Endodermal cell (in vitro differentiated cells): ENCODE results near the gene SLC35A3. TPM values are rescaled to one million over a fixed set of nuclear protein-coding genes. Genes with fewer than 3 reads are reported as not detected.

ENCODE experiments used
- DNase-seq: peaks from one replicate; pipeline ENCODE4 v3.0.0-alpha.2; 2017
- H3K27ac ChIP-seq: 2 replicates; pipeline ENCODE4 v1.5.1; 2013; ENCODE audit warnings: mild to moderate bottlenecking, low read depth, low read length, moderate library complexity
- H3K27me3 ChIP-seq: 2 replicates; pipeline ENCODE4 v1.6.1; 2013; ENCODE audit warnings: mild to moderate bottlenecking, low read length, moderate library complexity; ENCODE audit not compliant: insufficient read depth, control insufficient read depth, poor library complexity, severe bottlenecking
- H3K36me3 ChIP-seq: 2 replicates; pipeline ENCODE4 v1.7.0; 2013; ENCODE audit warnings: mild to moderate bottlenecking, low read length, moderate library complexity; ENCODE audit not compliant: control insufficient read depth, insufficient read depth
- H3K4me1 ChIP-seq: one replicate; pipeline ENCODE4 v1.7.0; 2013; ENCODE audit warnings: low read length; ENCODE audit not compliant: control insufficient read depth, insufficient read depth
- H3K4me3 ChIP-seq: 2 replicates; pipeline ENCODE4 v1.5.1; 2013; ENCODE audit warnings: mild to moderate bottlenecking, low read length, moderate library complexity
- H3K9ac ChIP-seq: 2 replicates; pipeline ENCODE4 v1.6.1; 2013; ENCODE audit warnings: mild to moderate bottlenecking, low read length, moderate library complexity; ENCODE audit not compliant: poor library complexity, severe bottlenecking; ENCODE audit errors: extremely low read depth
- H3K9me3 ChIP-seq: 2 replicates; pipeline ENCODE4 v1.6.1; 2013; ENCODE audit warnings: mild to moderate bottlenecking, low read length, moderate library complexity; ENCODE audit not compliant: control insufficient read depth
- H3K27ac Mint-ChIP-seq: 2 replicates; pipeline ENCODE4 v1.8.0; 2020; ENCODE audit warnings: mixed read lengths
- H3K27me3 Mint-ChIP-seq: 2 replicates; pipeline ENCODE4 v1.8.0; 2021; ENCODE audit warnings: mild to moderate bottlenecking, mixed read lengths; ENCODE audit not compliant: insufficient read depth
- H3K36me3 Mint-ChIP-seq: 2 replicates; pipeline ENCODE4 v1.8.0; 2020; ENCODE audit warnings: low read depth, mixed read lengths
- H3K4me1 Mint-ChIP-seq: 2 replicates; pipeline ENCODE4 v1.8.0; 2020; ENCODE audit warnings: mixed read lengths
- H3K4me3 Mint-ChIP-seq: 2 replicates; pipeline ENCODE4 v1.8.0; 2020; ENCODE audit warnings: mild to moderate bottlenecking, moderate library complexity, mixed read lengths
- H3K9me3 Mint-ChIP-seq: 2 replicates; pipeline ENCODE4 v1.8.0; 2020; ENCODE audit warnings: mild to moderate bottlenecking, mixed read lengths
- CTCF ChIP-seq: fragments of 200-600 bp; sonication (generic); conservative IDR thresholded peaks from 2 replicates; pipeline ENCODE4 v1.5.0; 2021; ENCODE audit warnings: antibody characterized with exemption, mild to moderate bottlenecking
- WGBS, 2 experiments: methylation state at CpG; one replicate each; pipeline versions ENCODE4 v1.1.5 to v1.1.7; 2013; ENCODE audit warnings: missing lambda C conversion rate in 2 of 2, mixed read lengths in 1 of 2; ENCODE audit not compliant: insufficient coverage in 1 of 2, insufficient read length in 1 of 2; 5-methylcytosine and 5-hydroxymethylcytosine counted together
- total RNA-seq, 2 donors: library from RNA; stranded (reverse); fragmentation: NEBNext Ultra II Directional in 1 of 2; extraction: Animal tissue kit (Norgen Biotek cat#: 25700) in 1 of 2; gene quantifications; 2 replicates in 1 of 2; 3 replicates in 1 of 2; pipeline ENCODE4 v1.2.1, GENCODE V29; 2021

Gene SLC35A3
- total RNA-seq, 2 donors from 2014 or later, result 41.2 to 47.0 TPM

DNA sequence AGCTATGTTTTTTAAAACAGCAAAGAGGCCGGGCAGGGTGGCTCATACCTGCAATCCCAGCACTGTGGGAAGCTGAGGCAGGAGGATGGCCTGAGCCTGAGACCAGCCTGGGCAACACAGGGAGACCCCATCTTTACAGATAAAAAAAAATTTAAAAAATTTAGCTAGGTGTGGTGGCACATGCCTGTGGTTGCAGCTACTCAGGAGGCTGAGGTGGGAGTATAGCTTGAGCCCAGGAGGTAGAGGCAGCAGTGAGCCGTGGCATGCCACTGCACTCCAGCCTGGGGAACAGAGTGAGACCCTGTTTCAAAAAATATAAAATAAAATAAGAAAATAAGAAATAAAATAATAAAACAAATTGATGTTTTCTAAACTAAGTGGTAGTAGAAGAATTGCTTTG is 8.4 kb downstream of the SLC35A3 start:
- H3K4me3 Mint-ChIP-seq, result no peak overlapping the region
- WGBS, 2 experiments, result 92 to 100% methylated on average over 1 to 2 of the region's 2 CpGs
- TF ChIP-seq CTCF, result no peak

GRCh38 chr1:99979091-99979490 is 9.3 kb downstream of the SLC35A3 start:
- peaks cover 42% of the 10 kb centered on the region for H3K36me3 Mint-ChIP-seq
- no peak overlapping the region for H3K4me3 Mint-ChIP-seq
- H3K36me3 ChIP-seq, result peaks cover 68% of the 10 kb centered on the region
- no peaks in the 10 kb centered on the region for H3K27me3 Mint-ChIP-seq
- no peak for DNase-seq
- H3K4me1 ChIP-seq, result no peaks in the 10 kb centered on the region
- H3K27ac ChIP-seq, result no peak overlapping the region
- H3K4me3 ChIP-seq, result no peak overlapping the region
- H3K27ac Mint-ChIP-seq, result no peak overlapping the region
- no peak for TF ChIP-seq CTCF
- peaks cover 5% of the 10 kb centered on the region for H3K4me1 Mint-ChIP-seq
- no peaks in the 10 kb centered on the region for H3K9me3 ChIP-seq
- no peak overlapping the region for H3K9ac ChIP-seq
- H3K27me3 ChIP-seq, result no peaks in the 10 kb centered on the region
- peaks cover 4% of the 10 kb centered on the region for H3K9me3 Mint-ChIP-seq

More for the DNA sequence above, 8.4 kb downstream of the SLC35A3 start:
- Histone ChIP-seq H3K4me1 (no peaks in the 10 kb centered on the region), H3K4me3 (no peak overlapping the region), H3K27ac (no peak overlapping the region), H3K9me3 (no peaks in the 10 kb centered on the region), H3K36me3 (peaks cover 71% of the 10 kb centered on the region), H3K9ac (no peak overlapping the region), H3K27me3 (no peaks in the 10 kb centered on the region)
- H3K27me3 Mint-ChIP-seq, result no peaks in the 10 kb centered on the region
- peaks cover 41% of the 10 kb centered on the region for H3K36me3 Mint-ChIP-seq
- H3K9me3 Mint-ChIP-seq, result peaks cover 2% of the 10 kb centered on the region
- H3K27ac Mint-ChIP-seq, result no peak overlapping the region
- no peak for DNase-seq
- peaks cover 5% of the 10 kb centered on the region for H3K4me1 Mint-ChIP-seq

GRCh38 chr1:99980928-99981327 is 11.1 kb downstream of the SLC35A3 start:
- Histone ChIP-seq H3K4me1 (no peaks in the 10 kb centered on the region), H3K4me3 (no peak overlapping the region), H3K9ac (no peak overlapping the region), H3K36me3 (peaks cover 65% of the 10 kb centered on the region), H3K27ac (no peak overlapping the region), H3K27me3 (no peaks in the 10 kb centered on the region), H3K9me3 (peaks cover 9% of the 10 kb centered on the region)
- Mint-ChIP-seq H3K4me1 (peaks cover 5% of the 10 kb centered on the region), H3K4me3 (no peak overlapping the region), H3K9me3 (peaks cover 18% of the 10 kb centered on the region), H3K27ac (no peak overlapping the region), H3K27me3 (no peaks in the 10 kb centered on the region), H3K36me3 (peaks cover 48% of the 10 kb centered on the region)
- no peak for TF ChIP-seq CTCF
- no peak for DNase-seq
